Thyroid gland (tissue), 4 donors: ENCODE data around the gene MORN5.

Experiments used
- POLR2A ChIP-seq, 2 donors: fragments of 450-650 bp; IDR thresholded peaks; one replicate each; pipeline ENCODE4 v1.6.1; 2017; ENCODE audit warnings: antibody characterized with exemption in 2 of 2, mild to moderate bottlenecking in 2 of 2, moderate library complexity in 1 of 2
- TF ChIP-seq, protein P1 (sequence below), 6 experiments: fragments of 200-600 bp in 3 of 6; fragments of 450-650 bp in 3 of 6; sonication (generic) in 3 of 6; IDR thresholded peaks; one replicate each; pipeline ENCODE4 v1.5.1; 2016 to 2019; ENCODE audit warnings: antibody characterized with exemption in 6 of 6, mild to moderate bottlenecking in 2 of 6, inconsistent platforms in 1 of 6, moderate library complexity in 1 of 6

DNA sequence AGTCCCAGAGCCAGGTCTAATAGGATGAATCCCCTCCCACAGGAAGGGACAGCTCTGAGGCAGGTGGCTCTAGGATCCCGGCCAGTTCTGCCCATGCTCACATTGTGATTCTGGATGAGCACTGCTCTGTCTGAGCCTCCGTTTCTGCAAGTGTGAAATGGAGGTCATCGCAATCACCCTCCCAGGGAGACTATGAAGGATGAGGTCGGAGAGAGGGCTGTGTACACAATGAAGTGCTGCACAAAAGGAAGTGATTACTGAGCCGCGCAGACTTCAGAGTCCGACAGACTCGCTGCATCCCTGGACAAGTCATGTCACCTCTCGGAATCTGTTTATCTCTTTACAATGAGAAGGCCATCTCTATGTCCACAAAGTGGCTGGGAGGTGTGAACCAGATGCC, 47.4 kb downstream of the MORN5 start:
- TF ChIP-seq, protein P1, sequence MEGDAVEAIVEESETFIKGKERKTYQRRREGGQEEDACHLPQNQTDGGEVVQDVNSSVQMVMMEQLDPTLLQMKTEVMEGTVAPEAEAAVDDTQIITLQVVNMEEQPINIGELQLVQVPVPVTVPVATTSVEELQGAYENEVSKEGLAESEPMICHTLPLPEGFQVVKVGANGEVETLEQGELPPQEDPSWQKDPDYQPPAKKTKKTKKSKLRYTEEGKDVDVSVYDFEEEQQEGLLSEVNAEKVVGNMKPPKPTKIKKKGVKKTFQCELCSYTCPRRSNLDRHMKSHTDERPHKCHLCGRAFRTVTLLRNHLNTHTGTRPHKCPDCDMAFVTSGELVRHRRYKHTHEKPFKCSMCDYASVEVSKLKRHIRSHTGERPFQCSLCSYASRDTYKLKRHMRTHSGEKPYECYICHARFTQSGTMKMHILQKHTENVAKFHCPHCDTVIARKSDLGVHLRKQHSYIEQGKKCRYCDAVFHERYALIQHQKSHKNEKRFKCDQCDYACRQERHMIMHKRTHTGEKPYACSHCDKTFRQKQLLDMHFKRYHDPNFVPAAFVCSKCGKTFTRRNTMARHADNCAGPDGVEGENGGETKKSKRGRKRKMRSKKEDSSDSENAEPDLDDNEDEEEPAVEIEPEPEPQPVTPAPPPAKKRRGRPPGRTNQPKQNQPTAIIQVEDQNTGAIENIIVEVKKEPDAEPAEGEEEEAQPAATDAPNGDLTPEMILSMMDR (IDR thresholded peaks at IDR 0.05): no peak
- TF ChIP-seq POLR2A (IDR thresholded peaks at IDR 0.05): no peak
